Loucy (cell line): ENCODE measurements around the gene ADAMTS4.

Source experiments
- H2AFZ ChIP-seq: fragments of 200-600 bp; sonication (generic); 2 replicates; pipeline ENCODE4 v1.6.0; 2016; ENCODE audit warnings: antibody characterized with exemption, mild to moderate bottlenecking, low read length, moderate library complexity
- H3F3A ChIP-seq: fragments of 200-600 bp; 2 replicates; pipeline ENCODE4 v1.6.0; 2016; ENCODE audit warnings: antibody characterized with exemption, low read depth, mild to moderate bottlenecking
- H3K27me3 ChIP-seq: fragments of 200-600 bp; sonication (generic); 2 replicates; pipeline ENCODE4 v1.6.1; 2014; ENCODE audit warnings: low read length, mild to moderate bottlenecking; ENCODE audit not compliant: insufficient read depth, poor library complexity, severe bottlenecking
- H3K36me3 ChIP-seq: fragments of 200-600 bp; sonication (generic); 2 replicates; pipeline ENCODE4 v1.6.1; 2016; ENCODE audit warnings: low read length; ENCODE audit not compliant: insufficient read depth
- H3K4me1 ChIP-seq: fragments of 200-600 bp; sonication (generic); 2 replicates; pipeline ENCODE4 v1.5.1; 2014; ENCODE audit warnings: low read length, mild to moderate bottlenecking; ENCODE audit not compliant: insufficient read depth, poor library complexity, severe bottlenecking
- H3K4me2 ChIP-seq: fragments of 200-600 bp; sonication (generic); 2 replicates; pipeline ENCODE4 v1.6.0; 2014; ENCODE audit warnings: antibody characterized with exemption, low read length, low read depth, mild to moderate bottlenecking; ENCODE audit not compliant: poor library complexity, severe bottlenecking
- H3K4me3 ChIP-seq: fragments of 200-600 bp; sonication (generic); 2 replicates; pipeline ENCODE4 v1.5.1; 2014; ENCODE audit warnings: low read length, mild to moderate bottlenecking, mixed read lengths; ENCODE audit not compliant: poor library complexity, severe bottlenecking
- H3K79me2 ChIP-seq: fragments of 200-600 bp; sonication (generic); 2 replicates; pipeline ENCODE4 v1.6.1; 2014; ENCODE audit warnings: low read length; ENCODE audit not compliant: insufficient read depth
- H3K9ac ChIP-seq: fragments of 200-600 bp; sonication (generic); 2 replicates; pipeline ENCODE4 v1.6.0; 2014; ENCODE audit warnings: mild to moderate bottlenecking, low read depth, low read length, moderate library complexity; ENCODE audit not compliant: poor library complexity, severe bottlenecking
- H3K9me2 ChIP-seq: fragments of 200-600 bp; sonication (generic); replicated peaks from 2 replicates; pipeline ENCODE4 v1.6.1; 2016; ENCODE audit warnings: low read depth, low read length, mixed read lengths
- H3K9me3 ChIP-seq: fragments of 200-600 bp; sonication (generic); 2 replicates; pipeline ENCODE4 v1.6.1; 2014; ENCODE audit warnings: mild to moderate bottlenecking, antibody characterized with exemption, low read length, low read depth; ENCODE audit not compliant: insufficient read depth
- H4K20me1 ChIP-seq: fragments of 200-600 bp; sonication (generic); 2 replicates; pipeline ENCODE4 v1.6.0; 2014; ENCODE audit warnings: antibody characterized with exemption, low read length, mild to moderate bottlenecking; ENCODE audit not compliant: insufficient read depth, poor library complexity, severe bottlenecking
- EZH2phosphoT487 ChIP-seq: fragments of 200-600 bp; IDR thresholded peaks from 2 replicates; pipeline ENCODE4 v1.6.1; 2018; ENCODE audit warnings: antibody characterized with exemption, mild to moderate bottlenecking, moderate library complexity, borderline replicate concordance
- TF ChIP-seq, protein P1 (sequence below): fragments of 200-600 bp; sonication (generic); conservative IDR thresholded peaks from 2 replicates; pipeline ENCODE4 v1.5.1; 2014; ENCODE audit warnings: mild to moderate bottlenecking, antibody characterized with exemption, low read length

Gene ADAMTS4

DNA sequence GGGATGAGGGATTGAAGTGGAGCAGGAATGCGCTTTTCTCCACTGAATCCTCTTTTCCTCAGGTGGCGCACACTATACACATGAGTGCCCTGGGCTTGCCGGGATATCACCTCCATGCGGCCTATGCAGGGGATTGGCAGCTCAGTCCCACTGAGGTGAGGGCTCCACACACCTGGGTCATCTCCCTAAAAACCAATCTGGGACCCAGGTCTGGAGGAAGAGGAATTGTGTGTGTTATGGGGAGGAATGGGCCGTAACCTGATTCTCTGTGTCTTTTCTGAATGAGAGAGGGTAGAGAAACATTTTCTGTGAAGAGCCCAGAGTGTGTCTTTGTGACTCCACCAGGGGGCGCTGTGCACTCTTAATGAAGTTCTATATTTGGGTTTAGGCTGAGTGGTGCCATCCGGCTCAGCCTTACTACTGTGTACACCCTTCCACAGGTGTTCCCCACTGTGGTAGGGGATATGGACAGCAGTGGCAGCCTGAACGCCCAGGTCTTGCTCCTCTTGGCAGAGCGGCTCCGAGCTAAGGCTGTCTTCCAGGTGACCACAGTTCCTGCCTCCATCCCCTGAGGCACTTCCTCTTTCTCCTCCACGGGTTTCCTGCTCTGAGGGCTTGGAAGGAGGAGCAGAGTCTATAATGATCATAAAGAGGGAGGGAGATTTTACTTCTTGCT lies 28.5 kb upstream of the ADAMTS4 start:
- Histone ChIP-seq H3K27me3 (no peaks in the 10 kb centered on the region), H3K9me3 (no peaks in the 10 kb centered on the region), H4K20me1 (no peaks in the 10 kb centered on the region), H3K4me1 (peaks cover 21% of the 10 kb centered on the region), H3K9me2 (no peaks in the 10 kb centered on the region), H3F3A (no peaks in the 10 kb centered on the region), H3K4me3 (peak overlapping the region; percentile 82), H3K9ac (peak overlapping the region; percentile 77), H3K36me3 (no peaks in the 10 kb centered on the region; the same call in 1 of the 2 replicates), H2AFZ (peak overlapping the region; percentile 72), H3K79me2 (0 out of 2 replicates have a peak, but pooled peaks cover 4% of the 10 kb centered on the region), H3K4me2 (peak overlapping the region; percentile 77)
- no peak for TF ChIP-seq EZH2phosphoT487
- TF ChIP-seq, protein P1, sequence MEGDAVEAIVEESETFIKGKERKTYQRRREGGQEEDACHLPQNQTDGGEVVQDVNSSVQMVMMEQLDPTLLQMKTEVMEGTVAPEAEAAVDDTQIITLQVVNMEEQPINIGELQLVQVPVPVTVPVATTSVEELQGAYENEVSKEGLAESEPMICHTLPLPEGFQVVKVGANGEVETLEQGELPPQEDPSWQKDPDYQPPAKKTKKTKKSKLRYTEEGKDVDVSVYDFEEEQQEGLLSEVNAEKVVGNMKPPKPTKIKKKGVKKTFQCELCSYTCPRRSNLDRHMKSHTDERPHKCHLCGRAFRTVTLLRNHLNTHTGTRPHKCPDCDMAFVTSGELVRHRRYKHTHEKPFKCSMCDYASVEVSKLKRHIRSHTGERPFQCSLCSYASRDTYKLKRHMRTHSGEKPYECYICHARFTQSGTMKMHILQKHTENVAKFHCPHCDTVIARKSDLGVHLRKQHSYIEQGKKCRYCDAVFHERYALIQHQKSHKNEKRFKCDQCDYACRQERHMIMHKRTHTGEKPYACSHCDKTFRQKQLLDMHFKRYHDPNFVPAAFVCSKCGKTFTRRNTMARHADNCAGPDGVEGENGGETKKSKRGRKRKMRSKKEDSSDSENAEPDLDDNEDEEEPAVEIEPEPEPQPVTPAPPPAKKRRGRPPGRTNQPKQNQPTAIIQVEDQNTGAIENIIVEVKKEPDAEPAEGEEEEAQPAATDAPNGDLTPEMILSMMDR: peak; percentile 94

DNA sequence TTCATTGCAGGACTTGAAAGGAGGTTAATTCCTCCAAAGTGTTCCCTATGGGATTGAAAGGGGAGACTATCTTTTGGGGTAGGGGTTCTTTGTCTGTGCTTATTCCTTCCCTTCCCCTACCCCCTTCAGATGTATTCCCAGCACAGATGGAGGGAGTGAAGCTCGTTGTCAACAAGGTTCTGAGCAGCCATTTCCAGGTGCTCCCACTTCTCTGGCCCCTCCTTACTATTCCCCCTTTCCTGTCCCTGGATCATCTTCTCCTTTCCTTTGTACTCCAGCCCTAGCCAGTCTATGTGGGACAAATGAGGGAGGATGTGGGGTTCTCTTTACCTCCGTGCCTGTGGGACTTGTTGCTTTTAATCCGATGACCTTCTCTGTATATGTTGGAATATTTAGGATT lies 27.9 kb upstream of the ADAMTS4 start:
- Histone ChIP-seq H3K9ac (peak overlapping the region; percentile 77), H3K27me3 (no peaks in the 10 kb centered on the region), H3K4me3 (peak overlapping the region; percentile 82), H3K4me1 (peaks cover 21% of the 10 kb centered on the region), H4K20me1 (no peaks in the 10 kb centered on the region), H3K36me3 (no peaks in the 10 kb centered on the region; the same call in 1 of the 2 replicates), H2AFZ (no peak overlapping the region), H3K79me2 (0 out of 2 replicates have a peak, but pooled peaks cover 4% of the 10 kb centered on the region), H3K9me2 (no peaks in the 10 kb centered on the region), H3F3A (no peaks in the 10 kb centered on the region), H3K4me2 (peak overlapping the region; percentile 77), H3K9me3 (no peaks in the 10 kb centered on the region)
- TF ChIP-seq, protein P1: no peak
- TF ChIP-seq EZH2phosphoT487: no peak

DNA sequence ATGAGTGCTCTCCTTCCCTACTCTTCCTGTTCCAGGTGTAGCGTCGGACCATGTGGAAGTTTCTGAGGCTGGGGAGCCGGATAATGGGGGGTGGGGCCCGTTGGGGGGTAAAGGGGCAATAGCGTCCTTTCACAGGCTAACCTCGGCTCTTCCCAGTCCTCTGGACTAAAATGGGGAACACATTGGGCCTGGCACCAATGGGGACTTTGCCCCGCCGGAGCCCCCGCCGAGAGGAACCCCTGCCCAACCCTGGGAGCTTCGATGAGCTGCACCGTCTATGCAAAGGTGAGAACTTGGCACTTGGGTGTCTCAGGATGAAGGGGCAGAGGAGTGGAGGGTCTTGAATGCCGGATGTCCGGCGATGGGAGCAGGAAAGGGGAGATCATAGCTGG lies 27.5 kb upstream of the ADAMTS4 start:
- Histone ChIP-seq H3K9me2 (no peaks in the 10 kb centered on the region), H3K36me3 (no peaks in the 10 kb centered on the region; the same call in 1 of the 2 replicates), H3K79me2 (0 out of 2 replicates have a peak, but pooled peaks cover 4% of the 10 kb centered on the region), H4K20me1 (no peaks in the 10 kb centered on the region), H3K4me3 (peak overlapping the region; percentile 82), H3K4me2 (peak overlapping the region; percentile 77), H3K9me3 (no peaks in the 10 kb centered on the region), H3K4me1 (peaks cover 21% of the 10 kb centered on the region), H3K27me3 (no peaks in the 10 kb centered on the region), H3K9ac (peak overlapping the region; percentile 77), H3F3A (no peaks in the 10 kb centered on the region), H2AFZ (peak overlapping the region; percentile 72)
- TF ChIP-seq, protein P1: no peak
- no peak for TF ChIP-seq EZH2phosphoT487
